Adrenal gland (tissue), 5 donors: ENCODE data around the gene SIK2.

Experiments used
- CTCF ChIP-seq, 6 experiments: fragments of 450-650 bp in 4 of 6; fragments of 200-600 bp in 2 of 6; sonication (generic) in 1 of 6; IDR thresholded peaks; 1 replicate in 5 of 6; 2 replicates in 1 of 6; pipeline versions ENCODE4 v1.5.1 to v1.8.0; 2016 to 2021; ENCODE audit warnings: antibody characterized with exemption in 6 of 6, mild to moderate bottlenecking in 2 of 6, moderate library complexity in 1 of 6
- POLR2A ChIP-seq, 2 donors: fragments of 450-650 bp; IDR thresholded peaks; one replicate each; pipeline ENCODE4 v1.6.1; 2017; ENCODE audit warnings: antibody characterized with exemption in 2 of 2, mild to moderate bottlenecking in 2 of 2, moderate library complexity in 1 of 2
- donor health status: DM: no; HTN: no; CAD: no.

- TF ChIP-seq CTCF (IDR thresholded peaks at IDR 0.05): no peak
- no peak for TF ChIP-seq POLR2A (IDR thresholded peaks at IDR 0.05)
These were observed 35.9 kb upstream of the SIK2 start for GRCh38 chr11:111566324-111566723.
